Renal cortex interstitium (tissue), 11 donors: ENCODE measurements around the gene ZNF532. TPM values are rescaled to one million over a fixed set of nuclear protein-coding genes. Genes with fewer than 3 reads are reported as not detected.
"Not testable (repeated sequence)": the region's sequence is repeated elsewhere in the genome, so short reads cannot be mapped to it uniquely, and the experiment has no call there.

Experiments
- DNase-seq, 11 donors: peaks; one replicate each; pipeline ENCODE4 v3.0.0-alpha.2; 2013; ENCODE audit warnings: low read depth in 9 of 11, low spot score in 4 of 11; ENCODE audit errors: extremely low read depth in 1 of 11
- polyA plus RNA-seq, 3 donors: library from polyadenylated mRNA; unstranded; fragments of 120-200 nt; gene quantifications; one replicate each; pipeline ENCODE4 v1.2.1, GENCODE V29; 2013; ENCODE audit not compliant: insufficient read length in 3 of 3

Gene ZNF532
- polyA plus RNA-seq, 3 donors: 96.6 to 107 (median 101) TPM

DNA sequence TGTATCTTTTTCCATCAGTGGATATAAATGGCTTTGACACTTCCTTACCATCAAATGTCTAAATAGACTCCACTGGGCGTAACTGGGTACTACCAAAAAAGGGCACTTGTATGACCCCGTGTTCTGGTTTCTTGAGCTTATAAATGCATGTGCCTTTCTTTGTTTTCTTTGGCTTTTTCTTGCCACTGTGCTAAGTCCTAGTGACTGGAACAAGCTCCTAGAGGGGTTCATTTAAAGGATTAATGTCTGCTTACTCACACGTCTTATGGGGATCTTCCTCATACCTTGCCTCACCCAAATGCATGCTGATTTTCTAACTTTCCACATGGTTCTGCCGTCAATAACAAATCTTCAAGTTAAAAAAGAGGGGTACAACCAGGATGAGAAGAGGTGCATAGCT, 19.8 kb upstream of the ZNF532 start:
- DNase-seq: no peak

GRCh38 chr18:58845928-58846724, 18.6 kb upstream of the ZNF532 start:
- DNase-seq: no peak

DNA sequence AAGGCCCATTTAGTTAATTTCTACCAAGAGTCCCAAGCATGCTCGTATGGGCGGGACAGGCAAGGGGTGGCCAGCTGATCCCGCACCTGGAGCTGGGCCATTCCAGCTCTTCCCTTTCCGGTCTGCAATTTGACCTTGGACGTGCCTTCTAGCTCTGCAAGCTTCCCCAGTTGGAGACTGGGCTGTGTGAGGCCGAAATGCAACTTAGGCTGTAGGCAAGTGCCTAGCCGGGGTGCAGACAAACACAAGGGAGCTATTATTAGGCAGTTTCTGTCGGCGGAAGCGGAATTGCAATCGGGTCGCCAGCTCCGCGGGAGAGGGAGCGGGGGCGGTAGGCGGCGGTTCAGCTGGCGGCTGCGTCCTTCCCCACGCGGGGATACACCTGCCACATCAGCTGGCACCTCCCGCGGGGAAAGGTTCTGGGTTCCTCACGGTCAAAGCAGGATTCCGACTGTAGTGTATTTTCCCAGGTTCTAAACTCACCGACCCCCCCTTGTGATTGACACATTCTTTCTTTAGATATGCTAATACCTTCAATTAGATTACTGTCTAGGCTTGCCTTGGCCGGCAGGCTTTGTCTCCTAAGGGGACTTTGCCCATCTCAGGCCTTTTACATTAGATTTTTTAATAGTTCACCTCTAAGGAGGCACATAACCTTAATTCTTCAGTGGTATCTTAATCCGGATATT, 17.1 kb upstream of the ZNF532 start:
- DNase-seq: no peak

GRCh38 chr18:58848685-58849084, 16.0 kb upstream of the ZNF532 start:
- DNase-seq: no peak

DNA sequence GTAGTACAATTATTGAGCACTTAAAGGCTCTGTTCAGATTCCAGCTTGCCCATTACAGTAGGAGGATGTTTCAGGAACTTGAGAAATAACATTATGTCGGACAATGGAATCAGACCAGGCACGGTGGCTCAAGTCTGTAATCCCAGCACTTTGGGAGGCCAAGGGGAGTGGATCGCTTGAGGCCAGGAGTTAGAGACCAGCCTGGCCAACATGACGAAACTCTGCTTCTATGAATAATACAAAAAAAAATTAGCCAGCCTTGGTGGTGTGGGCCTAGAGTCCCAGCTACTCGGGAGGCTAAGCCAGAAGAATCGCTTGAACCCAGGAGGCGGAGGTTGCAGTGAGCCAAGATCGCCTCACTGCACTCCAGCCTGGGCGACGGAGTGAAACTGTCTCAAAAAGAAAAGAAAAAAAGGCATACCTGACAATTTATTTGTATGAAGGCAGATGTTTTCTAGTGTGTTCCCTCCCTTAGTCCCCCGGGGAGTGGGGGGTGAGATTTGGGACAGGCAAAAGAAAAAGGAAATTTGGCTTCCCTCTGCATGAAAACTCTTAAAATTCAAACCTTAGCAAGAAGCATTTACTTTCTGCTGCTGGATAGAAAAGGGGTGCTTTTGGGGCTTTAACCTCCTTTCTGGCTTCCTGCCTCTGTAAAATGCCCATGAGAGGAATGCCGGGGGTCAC, 13.7 kb upstream of the ZNF532 start:
- no peak for DNase-seq

DNA sequence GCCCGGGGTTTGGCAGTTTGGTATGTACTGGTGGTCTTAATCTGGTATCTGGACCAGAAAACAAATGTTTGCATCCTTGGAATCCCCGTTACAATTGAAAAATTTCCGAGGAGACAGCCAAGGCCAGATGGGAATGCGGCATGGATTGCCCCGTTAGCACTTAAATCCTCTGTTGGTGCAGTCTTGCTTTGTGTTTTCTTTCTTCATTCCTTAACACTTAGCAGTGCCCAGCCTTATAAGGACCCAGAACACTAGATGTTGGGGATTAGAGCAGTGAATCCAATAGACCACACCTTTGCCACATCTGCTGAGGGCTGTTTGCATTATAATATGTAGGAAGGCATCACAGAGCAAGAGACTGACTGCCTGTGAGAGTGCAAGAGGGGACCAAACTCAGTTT, 12.8 kb upstream of the ZNF532 start:
- DNase-seq: no peak

DNA sequence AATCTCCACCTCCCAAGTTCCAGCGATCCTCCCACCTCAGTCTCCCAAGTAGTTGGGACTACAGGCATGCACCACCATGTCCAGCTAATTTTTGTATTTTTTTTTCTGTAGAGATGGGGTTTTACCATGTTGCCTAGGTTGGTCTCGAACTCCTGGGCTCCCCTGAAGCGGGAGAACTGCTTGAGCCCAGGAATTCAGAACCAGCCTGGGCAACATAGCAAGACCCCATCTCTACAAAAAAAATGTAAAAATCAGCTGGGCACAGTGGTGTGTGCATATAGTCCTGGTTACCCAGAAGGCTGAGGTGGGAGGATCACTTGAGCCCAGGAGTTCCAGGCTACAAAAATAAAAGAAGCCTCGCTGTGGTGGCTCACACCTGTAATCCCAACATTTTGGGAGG, 12.0 kb upstream of the ZNF532 start:
- DNase-seq: no peak

DNA sequence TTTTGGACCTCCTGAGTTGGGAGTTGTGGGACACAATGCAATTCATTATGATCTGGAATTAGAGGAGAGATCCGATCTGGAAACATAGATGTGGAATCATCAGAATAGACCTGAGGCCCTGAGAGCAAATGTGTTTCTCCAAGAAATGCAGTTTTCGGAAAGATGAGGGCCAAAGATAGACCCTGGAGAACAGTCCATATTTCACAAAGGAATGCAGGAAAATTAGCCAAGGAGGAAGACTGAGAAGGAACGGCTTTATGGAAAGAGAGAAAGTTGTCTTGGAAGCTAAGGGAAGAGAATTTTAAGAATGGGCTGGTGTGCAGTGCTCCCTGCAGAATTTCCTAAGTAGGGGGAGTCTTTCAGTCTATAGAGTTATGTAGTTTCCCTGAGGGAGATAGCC, 11.1 kb upstream of the ZNF532 start:
- no peak for DNase-seq

GRCh38 chr18:58855521-58855920, 9.2 kb upstream of the ZNF532 start:
- DNase-seq: not testable (repeated sequence)

DNA sequence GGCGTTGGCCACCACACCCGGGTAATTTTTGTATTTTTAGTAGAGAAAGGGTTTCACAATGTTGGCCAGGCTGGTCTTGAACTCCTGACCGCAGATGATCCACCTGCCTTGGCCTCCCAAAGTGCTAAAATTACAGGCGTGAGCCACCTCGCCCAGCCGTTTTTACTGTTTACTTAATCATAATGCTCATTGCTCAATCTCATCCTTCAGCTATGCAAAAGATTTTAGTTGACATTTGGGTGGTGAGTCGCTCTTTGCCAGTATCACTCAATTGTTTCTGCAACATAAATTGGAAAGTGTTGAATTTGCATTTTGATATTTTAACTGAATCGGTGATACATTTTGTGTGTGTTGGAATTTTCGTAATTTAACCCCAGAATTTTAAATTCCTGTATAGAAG, 7.8 kb upstream of the ZNF532 start:
- no peak for DNase-seq

DNA sequence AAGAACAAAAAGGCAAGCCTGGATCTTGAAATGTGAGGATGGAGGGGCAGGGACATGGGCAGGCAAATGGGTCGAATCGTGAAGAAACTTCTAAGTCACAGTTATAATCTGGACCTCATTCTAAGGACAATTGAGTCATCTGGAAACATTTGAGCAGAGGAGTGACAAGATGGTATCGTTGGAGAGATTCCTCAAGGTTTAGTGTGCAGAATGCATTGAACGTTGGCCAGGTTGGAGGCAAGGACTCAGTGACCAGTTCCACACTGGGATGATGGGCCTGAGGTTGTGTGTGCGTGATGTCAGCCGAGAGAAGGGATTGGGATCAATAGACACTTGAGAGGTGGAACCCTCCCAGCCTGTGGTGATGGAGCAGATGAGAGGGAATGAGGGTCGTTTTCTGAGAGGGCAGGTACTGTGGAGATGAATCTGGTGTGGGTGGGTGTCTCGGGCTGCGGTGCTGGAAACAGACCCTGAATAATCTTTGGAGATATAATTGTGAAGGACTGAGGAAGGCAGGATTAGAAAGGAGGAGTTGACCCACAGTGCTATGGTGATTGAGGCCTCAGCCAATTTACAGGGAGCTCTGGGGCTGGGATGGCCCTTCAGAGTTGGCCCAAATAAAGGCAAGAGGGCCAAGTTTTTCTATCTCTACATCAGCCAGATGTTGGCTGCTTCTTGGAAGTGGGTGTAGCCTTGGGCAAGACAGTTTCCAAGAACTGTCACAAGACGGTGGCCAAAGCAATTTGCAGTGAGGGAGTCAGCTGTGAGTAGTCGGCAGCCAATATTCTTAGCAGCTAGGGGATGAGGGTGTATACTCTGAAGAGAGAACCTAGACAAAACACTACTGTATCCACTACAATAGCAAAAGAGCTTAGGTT, 5.8 kb upstream of the ZNF532 start:
- DNase-seq: no peak

DNA sequence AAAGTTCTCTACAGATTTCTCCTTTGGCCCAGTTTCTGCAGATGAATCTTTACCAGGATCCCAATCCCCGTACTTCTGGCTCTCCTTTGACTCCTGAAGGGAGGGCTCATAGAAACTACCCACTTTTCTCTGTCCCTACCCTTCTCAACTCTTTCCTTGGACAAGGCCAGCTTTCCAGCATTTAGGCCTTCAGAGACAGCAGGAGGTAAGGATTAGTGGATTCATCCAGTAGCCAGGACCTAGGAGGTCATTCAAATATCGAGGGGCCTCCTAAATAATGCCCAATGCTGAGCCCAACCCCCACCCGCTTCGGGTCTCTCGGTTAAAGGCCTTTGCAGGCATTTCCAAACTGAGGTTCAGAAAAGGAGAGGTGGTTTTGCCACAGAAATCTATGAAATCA, 4.8 kb upstream of the ZNF532 start:
- DNase-seq: no peak

- no peak for DNase-seq
Measured at GRCh38 chr18:58860747-58861231, 3.9 kb upstream of the ZNF532 start.

- DNase-seq: no peak
Measured at GRCh38 chr18:58861353-58861752, 3.3 kb upstream of the ZNF532 start.

GRCh38 chr18:58861861-58862301, 2.8 kb upstream of the ZNF532 start:
- DNase-seq: no peak

GRCh38 chr18:58862356-58862755, 2.3 kb upstream of the ZNF532 start:
- DNase-seq: no peak

- DNase-seq: no peak
Measured at GRCh38 chr18:58862851-58863538, 1.7 kb upstream of the ZNF532 start.

DNA sequence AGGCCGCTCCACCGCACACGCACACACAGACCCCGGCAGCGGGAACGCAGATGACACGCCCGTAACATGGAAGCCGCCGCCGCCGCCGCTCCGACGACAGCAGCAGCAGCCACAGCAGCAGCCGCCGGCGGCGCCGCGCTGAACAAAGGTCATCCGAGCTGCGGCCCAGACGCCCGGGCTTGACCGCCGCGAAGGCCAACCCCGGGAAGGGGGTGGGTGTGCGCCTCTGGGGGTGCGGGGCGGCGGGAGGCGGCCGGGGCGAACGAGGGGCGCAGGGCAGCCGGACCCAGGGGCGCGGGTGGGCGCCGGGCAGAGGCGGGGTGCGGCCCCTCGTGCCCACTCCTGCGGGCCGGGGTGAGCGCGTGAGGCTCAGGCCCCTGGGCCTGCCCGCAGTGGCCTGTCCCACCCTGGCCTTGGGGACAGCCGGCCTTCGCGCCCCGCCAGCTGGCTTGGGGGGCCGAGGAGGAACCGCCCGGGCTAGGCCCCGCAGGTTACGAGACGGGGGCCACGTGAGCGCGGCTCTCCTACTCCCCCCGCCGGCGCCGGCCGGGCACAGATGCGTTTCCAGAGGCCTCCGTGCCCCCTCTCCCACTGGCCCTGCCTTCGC, 1.0 kb upstream of the ZNF532 start:
- DNase-seq: no peak
